ENCODE results near the gene UHRF1. TPM values are rescaled to one million over a fixed set of nuclear protein-coding genes. Genes with fewer than 3 reads are reported as not detected.

The UHRF1 gene
- total RNA-seq, 1 donor from 2014 or later = 1.2 TPM

DNA sequence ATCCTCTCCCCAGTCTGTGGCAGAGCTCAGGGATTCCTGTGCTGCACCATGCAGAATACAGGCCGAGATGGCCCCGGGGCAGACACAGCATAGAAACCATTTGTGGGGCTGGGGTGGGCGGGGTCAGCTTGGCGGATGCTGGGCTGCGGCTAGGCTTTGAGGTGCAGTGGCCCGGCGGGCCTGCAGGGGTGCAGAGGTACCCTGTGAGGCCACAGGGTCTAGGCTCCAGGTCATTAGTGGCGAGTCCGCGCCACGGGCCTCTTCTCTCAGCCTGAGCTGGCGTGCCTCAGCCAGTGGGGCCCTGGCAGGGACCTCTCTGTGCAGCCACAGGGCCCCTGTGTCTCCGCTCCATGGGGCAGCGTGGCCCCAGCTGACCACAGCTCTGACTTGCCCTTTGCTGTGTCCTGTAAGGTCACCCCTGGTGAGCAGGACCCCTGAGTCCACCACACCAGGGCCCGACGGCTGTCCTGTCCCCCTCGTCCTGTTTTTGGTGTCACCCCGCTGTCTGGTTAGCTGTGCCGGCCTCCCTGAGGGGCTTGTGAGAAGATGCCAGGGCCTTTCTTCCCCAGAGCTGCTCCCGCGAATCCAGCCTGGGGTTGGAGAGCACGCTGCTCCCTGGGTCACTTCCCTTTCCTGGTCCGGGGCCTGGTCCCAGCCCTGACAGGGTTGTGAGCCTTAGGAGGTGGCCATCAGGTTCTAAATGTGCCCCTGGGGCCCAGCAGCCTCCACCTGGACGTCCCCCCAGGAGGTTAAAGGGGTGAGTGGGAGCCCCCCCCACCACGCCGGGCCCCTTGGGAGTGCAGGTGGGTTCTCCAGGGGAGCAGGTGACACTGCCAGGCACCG is 71.8 kb downstream of the UHRF1 start:
- ATAC-seq (no peak), DNase-seq (ENCODE audit: low spot score) (no peak)
- intact Hi-C loops (cut with DNase I) = no loop called here

DNA sequence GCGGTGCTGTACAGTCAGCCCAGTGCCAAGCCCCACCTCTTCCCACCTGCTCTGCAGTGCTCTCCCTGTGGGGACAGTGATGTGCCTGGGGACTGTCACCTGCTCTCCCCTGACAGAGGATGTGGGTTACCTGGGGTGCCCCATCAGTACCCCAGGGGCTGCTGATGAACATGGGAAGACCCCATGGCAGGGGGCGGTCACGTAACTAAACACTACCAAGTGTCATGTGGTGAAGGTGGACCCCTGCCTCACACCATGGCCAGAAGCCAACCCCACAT is 72.3 kb downstream of the UHRF1 start:
- intact Hi-C loops (cut with DNase I) = no loop called here
- no peak for ATAC-seq
- DNase-seq (ENCODE audit: low spot score) = no peak

DNA sequence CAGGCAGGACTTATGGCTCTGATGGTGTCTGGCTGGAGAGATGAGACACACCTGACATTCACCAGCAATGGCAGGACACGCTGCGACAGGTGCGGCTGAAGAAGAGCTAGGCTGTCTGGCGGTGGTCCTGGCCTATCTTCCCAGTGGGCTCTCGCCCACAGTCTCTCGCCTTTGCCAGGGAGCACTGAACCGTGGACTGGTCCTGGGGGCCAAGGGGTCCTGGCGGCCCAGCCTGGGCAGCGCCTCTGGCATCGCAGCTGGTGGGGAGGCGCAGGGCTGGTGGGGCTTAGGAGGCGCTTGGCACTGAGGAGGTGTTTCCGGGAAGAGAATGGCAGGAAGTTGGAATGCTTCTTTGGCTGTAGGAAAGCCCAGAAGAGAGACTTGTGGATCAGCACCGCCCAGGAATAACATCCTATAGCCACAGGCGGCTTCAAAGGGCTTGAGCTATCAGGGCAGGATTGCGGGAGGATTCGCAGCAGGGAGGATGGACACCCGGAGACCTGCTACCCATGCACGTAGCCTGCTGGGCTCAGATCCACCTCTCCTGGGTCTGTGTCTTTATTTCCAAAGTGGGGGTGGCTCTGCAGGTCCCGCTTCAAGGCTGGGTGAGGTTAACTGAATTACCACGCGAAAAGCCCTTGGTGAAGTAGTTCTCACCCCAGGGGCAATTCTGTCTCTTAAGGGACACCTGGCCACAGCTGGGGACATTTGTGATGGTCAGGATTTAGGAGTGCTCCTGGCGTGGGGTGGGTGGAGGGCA is 74.2 kb downstream of the UHRF1 start:
- no peak for ATAC-seq
- DNase-seq (ENCODE audit: low spot score) = no peak
- intact Hi-C loops (cut with DNase I) = no loop called here

DNA sequence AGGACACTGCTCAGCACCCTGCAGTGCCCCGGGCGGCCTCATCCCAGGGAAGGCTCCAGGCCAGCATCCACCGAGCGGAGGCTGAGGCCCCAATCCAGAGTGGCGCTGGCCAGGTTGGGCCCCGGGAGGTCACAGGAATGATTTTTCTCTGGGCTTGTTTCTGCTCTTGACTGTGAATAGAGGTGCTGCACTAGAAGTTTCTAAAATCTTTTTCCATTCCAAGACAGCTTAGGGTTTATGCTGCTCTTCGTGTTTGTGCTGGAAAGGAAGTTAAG is 74.7 kb downstream of the UHRF1 start:
- intact Hi-C loops (cut with DNase I) = no loop called here
- ATAC-seq = no peak
- DNase-seq (ENCODE audit: low spot score) = no peak

DNA sequence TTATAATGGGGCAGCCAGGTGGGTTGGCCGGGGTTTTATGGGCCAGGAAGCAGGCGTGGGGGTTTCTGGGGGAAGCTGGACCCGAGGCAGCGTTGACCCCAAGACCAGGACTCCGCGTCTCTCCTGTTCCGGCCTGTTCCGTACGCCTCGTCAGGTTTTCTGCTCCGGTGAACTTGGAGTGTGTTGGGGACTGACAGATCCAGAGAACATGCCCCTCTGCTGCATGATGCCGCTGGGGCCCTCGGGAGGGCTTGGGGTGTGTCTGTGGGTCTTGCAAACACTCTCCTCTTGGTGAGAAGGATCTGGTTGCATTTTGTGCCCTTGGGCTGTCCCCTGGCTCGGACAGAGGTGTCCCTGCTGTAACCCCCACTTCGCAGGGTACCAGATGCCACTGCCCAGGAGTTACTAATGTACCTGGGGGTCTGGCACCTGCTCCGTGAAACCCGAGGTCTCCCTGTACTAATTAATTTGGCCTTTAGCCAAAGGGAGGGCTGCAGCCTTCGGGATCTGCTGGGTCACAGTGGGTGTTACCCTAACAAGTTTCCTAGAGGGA is 75.2 kb downstream of the UHRF1 start:
- DNase-seq (ENCODE audit: low spot score) = no peak
- ATAC-seq = no peak
- intact Hi-C loops (cut with DNase I) = no loop called here

DNA sequence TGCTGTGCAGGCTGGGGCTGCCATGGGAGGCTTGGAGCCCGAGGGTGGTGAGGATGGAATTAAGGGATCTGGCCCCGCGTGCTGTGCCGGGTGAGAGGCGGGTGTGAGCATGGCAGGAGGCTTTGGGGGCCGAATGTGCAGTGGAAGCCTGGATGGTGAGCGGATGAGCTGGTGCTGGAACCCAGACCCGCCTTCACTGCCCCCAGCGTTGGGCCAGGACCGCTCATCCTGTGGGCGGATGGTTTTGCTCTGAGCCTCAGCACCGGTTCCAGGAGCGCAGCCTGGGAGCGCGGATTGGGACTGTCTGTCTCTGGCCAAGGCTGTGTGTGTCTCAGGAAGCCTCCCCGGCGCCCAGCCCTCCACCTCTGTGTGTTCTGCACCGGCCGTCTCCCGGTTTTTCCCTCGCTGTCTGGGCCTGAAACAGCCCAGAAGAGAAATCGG is 76.3 kb downstream of the UHRF1 start:
- DNase-seq (ENCODE audit: low spot score) (no peak), ATAC-seq (peak; percentile 26)
- intact Hi-C loops (cut with DNase I) = no loop called here

DNA sequence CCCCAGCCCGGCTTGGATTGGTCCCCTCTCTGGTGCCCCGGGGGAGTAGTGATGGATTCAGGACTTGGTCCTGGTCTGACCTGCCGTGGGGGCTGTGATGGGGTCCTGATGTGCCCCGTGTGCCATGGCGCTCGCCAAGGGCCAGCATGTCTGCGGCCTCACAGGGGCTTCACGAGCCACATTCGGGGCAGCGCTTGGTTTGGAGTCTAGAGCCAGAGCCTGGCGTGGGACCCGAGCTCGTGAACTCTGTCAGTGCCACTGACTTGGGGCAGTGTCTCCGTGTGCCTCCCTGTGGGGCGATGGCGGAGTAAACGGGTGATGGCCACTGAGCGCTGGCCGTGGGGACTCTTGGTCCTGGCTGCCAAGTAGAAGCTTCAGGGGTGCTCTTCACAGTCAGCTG is 76.8 kb downstream of the UHRF1 start:
- ATAC-seq (no peak), DNase-seq (ENCODE audit: low spot score) (no peak)
- intact Hi-C loops (cut with DNase I) = no loop called here

DNA sequence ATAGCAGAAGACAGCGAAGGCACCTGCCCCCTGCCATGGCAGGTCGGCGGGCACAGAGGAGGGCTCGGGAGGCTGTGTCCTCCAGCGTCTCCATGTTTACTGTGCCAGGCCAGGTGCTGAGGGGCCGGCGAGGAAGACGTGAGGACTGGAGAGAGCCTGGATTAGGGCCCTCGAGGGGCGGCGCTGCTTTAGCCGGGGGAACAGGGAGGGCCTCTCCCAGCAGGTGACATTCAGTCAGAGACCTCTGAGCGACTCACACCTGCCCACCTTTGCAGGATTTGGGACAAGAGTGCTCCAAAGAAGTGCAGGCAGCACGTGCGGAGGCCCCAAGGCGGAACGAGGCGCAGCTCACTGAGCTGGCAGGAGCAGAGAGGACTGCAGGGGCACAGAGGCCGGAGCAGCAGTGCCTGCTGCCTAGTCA is 77.2 kb downstream of the UHRF1 start:
- no peak for DNase-seq (ENCODE audit: low spot score)
- intact Hi-C loops (cut with DNase I) = no loop called here
- no peak for ATAC-seq

DNA sequence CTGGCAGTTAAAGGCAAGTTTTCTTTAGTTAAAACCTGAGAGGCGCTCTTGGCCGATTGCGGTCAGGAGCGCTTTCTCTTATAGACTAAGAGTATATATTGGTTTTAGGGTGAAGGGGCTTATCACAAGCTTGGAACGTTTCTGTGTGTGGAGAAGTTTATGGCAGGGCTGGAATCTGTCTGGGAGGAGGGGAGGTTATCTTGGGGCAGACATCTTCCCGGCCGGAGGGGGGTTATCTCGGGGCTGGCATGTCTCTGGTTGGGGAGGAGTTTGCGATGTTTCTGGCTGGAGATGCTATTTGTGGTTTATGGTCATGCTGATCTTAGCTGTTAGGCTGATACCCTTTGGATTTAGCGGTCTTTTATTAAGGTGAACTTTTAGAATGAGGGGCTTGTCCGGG is 78.0 kb downstream of the UHRF1 start:
- ATAC-seq = peak; percentile 29

DNA sequence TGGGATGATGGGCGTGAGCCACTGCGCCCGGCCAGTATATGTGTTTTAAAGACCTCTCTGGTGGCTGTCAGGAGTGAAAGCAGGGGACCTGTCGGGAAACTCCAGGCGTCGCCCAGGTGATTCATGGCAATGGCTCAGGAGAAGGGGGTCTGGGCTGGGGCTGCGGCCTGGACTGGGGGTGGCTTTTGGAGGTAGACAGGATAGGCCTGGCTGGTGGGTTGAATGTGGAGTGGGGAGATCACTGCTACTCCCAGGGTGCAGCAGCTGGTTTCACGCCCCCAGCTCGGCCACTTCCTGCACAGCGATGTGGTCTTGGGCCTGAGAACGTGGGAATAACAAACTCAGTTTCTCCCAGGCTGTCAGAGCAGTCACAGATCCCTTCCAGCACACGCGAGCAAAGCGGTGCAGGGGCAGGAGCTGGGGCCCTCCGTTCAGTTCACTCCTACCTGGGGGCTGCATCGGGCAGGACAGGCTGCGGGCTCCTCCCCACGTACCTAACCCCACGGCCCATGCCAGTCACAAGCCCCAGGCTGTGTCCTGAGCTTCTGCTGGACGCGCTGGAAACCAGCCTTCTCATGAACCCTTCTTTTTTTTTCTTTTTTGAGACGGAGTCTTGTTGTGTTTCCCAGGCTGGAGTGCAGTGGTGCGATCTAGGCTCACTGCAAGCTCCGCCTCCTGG is 78.5 kb downstream of the UHRF1 start:
- DNase-seq (ENCODE audit: low spot score) (no peak), ATAC-seq (peak; percentile 12)
- intact Hi-C loops (cut with DNase I) = no loop called here

More for the DNA sequence above, 78.0 kb downstream of the UHRF1 start:
- intact Hi-C loops (cut with DNase I) = no loop called here
- no peak for DNase-seq (ENCODE audit: low spot score)

DNA sequence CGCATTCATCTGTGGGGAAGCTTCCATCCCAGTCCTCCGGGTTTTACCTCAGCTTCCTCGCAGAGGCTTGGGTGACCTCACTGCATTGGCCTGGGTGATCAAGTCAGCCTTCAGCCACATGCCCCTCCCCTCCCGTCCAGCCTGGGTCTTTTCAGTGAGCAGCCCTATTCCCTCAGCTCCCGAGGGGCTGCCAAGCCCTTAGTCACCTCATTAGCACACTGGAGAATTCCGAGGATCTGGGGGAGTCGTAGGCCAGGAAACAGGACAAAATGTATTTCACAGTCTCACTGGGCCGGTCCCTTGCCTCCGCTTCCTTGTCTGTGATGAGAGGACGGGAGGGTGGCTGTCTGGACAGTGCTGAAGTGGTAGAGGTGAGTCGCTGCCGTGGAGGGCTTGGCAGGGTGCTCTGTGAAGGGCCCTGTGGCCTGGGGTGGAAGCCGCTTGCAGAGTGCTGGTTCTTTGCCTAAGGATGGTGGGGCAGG is 79.5 kb downstream of the UHRF1 start:
- intact Hi-C loops (cut with DNase I) = no loop called here
- no peak for DNase-seq (ENCODE audit: low spot score)
- ATAC-seq = peak; percentile 44

DNA sequence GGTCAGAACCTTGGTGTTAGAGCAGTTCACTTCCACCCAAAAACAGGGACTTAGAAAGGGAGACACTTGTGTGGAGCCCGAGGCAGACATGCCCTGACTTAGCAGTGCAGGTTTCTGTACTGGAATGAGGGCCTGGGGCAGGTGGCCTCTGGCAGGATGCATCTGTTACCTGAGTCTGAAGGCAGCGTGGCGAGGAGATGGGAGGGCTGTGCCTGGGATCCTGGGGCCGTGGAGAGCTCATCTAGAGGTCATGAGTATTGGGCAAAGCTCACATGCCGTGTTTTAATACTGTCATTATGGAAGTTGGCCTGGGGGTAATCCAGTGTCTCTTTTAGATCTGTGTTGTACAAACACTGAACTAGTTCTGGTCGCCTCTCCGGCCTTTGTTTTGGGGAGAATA is 81.0 kb downstream of the UHRF1 start:
- intact Hi-C loops (cut with DNase I) = no loop called here
- ATAC-seq (no peak), DNase-seq (ENCODE audit: low spot score) (no peak)

DNA sequence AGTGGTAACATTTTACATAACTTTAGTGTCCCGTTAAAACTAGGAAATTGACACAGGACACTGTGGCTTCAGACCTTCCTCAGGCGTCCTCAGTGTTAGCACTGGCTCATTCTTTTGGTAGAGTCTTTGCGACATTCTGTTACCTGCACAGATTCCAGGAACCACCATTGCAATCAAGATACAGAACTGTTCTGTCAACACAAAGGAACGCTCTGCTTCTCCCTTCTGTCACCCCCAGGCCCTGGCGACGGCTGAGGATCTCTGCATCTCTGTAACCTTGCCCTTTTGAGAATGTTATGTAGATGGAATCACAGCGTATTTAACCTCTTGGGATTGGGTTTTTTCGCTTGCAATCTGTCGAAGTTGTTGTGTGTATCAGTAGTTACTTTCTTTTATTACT is 82.2 kb downstream of the UHRF1 start:
- ATAC-seq (no peak), DNase-seq (ENCODE audit: low spot score) (no peak)
- intact Hi-C loops (cut with DNase I) = no loop called here

DNA sequence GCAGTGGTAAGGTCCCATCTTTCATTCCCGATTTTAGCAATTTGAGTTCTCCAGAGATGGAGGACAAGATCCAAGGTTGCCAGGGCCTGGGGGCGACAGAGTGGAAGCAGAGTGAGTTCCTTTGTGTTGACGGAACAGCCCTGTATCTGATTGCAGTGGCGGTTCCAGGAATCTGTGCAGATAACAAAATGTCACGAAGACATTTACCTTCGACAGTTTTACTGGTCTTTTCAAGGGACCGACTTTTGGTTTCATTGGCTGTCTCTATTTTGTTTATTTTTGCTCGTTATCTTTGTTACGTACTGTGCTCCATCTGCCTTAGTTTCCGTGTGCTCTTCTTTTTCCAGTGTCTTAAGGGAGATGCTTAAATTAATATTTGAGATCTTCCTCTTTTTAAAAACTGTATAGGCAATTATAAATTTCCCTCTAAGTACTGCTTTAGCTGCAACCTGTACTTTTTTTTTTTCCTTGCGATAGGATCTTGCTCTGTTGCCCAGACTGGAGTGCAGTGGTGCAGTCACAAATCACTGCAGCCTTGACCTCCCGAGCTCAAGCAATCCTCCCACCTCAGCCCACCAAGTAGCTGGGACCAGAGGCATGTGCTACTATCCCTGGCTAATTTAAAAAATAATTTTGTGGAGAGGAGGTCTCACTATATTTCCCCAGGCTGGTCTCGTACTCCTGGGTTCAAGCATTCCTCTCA is 82.8 kb downstream of the UHRF1 start:
- DNase-seq (ENCODE audit: low spot score) = no peak
- intact Hi-C loops (cut with DNase I) = no loop called here
- ATAC-seq = no peak

DNA sequence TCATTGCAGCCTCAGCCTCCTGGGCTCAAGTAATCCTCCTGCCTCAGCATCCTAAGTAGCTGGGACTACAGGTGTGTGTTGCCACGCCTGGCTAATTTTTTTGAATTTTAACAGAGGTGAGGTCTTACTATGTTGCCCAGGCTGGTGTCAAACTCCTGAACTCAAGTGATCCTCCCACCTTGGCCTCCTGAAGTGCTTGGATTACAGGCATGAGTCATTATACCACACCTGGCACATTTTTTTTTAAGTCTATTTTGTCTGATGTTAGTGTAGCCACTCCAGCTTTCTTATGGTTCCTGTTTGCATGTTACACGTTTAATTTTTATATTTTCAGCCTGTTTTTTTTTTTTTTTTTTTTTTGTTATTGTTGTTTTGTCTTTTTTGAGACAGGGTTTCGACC is 84.4 kb downstream of the UHRF1 start:
- no peak for ATAC-seq
- intact Hi-C loops (cut with DNase I) = no loop called here
- no peak for DNase-seq (ENCODE audit: low spot score)

DNA sequence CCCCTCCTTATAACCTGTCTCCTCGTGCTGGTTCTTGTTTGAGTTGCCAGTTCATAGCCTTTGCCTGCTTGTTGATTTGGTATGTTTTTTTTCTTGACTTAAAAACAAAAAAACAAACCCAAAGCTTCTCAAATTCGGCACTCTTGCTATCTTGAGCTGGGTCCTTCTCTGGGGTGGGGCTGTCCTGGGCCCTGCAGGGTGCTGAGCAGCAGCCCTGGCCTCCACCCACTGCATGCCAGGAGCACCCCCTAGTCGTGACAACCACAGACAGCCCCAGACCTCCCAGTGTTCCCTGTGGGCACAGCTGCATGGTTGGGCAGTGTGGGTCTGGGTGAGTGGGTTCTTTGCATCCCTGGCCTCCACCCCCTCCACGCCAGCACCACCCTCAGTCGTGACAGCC is 87.4 kb downstream of the UHRF1 start:
- no peak for ATAC-seq
- no peak for DNase-seq (ENCODE audit: low spot score)
- intact Hi-C loops (cut with DNase I) = no loop called here

DNA sequence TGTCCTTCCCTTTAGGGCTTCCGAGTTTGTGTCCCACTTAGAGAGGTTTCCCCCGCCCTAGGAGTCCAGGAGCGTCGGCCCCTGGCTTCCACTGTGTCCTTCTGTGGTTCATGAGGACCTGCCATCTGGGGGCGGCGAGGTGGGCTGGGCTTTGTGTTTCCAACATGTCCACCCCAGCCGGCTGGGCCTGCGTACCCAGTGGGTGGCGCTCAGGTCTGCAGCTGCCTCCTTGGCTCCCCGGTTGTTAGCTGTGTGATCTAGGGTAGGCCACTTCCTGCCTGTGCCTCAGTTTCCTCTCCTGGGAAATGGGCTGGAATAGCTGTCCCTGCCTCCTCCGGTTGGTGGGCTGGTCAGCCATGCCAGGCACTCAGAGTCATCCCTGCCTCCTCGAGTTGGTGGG is 88.0 kb downstream of the UHRF1 start:
- no peak for DNase-seq (ENCODE audit: low spot score)
- ATAC-seq = no peak
- intact Hi-C loops (cut with DNase I) = no loop called here

DNA sequence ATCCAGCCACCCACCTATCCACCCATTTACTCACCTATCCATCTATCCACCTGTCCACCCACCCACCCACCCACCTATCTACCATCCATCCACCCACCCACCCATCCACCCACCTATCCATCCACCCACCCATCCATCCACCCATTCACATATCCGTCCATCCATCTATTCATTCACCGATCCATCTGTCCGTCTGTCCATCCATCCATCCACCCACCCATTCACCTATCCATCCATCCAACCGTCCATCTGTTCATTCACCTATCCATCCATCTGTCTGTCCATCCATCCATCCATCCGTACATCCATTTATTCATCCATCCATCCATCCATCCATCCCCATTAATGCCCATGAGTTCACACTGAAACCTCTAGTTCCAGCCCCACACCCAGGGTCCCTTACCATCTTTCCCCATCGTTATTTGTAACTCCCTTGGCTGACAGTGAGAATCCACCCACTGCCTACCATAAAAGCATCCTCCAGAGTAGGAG is 90.9 kb downstream of the UHRF1 start:
- ATAC-seq (no peak), DNase-seq (ENCODE audit: low spot score) (no peak)
- intact Hi-C loops (cut with DNase I) = no loop called here

DNA sequence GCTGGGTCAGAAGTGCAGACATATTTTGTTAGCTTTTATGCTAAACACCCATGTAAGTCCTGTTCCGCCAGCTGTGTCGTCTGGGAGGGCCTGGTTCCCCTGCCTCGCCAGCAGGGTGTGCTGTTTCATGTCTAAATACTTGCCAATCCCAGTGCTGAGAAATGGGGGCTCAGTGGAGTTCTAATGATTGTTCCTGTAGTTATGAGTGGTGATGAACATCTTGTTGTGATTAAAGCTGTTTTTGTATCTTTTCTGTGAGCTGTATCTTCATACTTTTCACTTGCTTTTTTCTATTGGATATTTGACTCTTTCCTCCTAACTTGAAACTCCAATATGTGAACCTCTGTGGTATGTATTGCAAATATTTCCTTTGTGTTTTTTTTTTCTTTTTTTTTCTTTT is 92.3 kb downstream of the UHRF1 start:
- DNase-seq (ENCODE audit: low spot score) (no peak), ATAC-seq (peak; percentile 67)
- intact Hi-C loops (cut with DNase I) = no loop called here
